ENCODE data around the gene MGAT4B.
A peak's percentile ranks its signal among the peaks of the same experiment; 100 is the strongest.

DNA sequence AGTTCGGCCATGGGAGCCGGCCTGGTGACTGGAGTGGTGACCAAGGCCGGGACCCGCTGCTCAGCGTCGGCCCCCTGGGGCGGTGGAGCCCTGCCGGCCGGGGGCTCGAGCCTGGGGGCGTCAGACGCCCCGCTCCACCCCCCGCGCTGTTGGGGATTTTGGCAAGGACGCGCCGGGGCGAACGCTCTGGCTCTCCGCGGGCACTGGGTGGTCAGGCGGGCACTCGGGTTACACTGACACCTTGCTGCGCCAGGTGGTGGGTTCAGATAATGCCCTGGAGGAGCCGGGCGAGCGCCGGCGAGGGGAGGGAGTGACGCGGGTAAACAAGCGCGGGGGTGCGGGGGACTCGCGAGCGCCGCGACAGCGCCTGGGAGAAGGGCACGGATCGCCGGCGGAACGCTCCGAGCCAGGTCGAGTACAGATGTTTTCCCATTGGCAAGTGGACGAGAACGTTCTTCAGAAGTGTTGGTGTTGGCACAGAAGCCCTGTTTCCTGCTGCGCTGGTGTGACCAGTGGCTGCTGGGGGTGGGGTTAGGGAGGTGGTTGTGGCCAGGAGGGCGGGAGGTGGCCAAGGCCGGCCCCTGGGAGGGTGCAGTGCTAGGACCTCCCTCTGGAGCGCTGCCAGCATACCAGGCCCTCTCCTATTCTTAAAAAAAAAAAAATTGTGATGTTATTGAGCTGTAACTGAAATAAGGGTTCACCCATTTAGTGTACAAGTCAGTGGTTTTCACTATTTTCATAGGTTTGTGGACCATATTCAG is 14.8 kb upstream of the MGAT4B start:
- TF ChIP-seq POLR2A (IDR thresholded peaks at IDR 0.05; ENCODE audit: borderline replicate concordance, extremely low read depth, insufficient read depth, insufficient read length) (peak; percentile 65), ZNF274 (IDR thresholded peaks at IDR 0.05; ENCODE audit: low read depth, low read length) (no peak), EZH2 (IDR thresholded peaks at IDR 0.05) (no peak)
- TF ChIP-seq, protein P1, sequence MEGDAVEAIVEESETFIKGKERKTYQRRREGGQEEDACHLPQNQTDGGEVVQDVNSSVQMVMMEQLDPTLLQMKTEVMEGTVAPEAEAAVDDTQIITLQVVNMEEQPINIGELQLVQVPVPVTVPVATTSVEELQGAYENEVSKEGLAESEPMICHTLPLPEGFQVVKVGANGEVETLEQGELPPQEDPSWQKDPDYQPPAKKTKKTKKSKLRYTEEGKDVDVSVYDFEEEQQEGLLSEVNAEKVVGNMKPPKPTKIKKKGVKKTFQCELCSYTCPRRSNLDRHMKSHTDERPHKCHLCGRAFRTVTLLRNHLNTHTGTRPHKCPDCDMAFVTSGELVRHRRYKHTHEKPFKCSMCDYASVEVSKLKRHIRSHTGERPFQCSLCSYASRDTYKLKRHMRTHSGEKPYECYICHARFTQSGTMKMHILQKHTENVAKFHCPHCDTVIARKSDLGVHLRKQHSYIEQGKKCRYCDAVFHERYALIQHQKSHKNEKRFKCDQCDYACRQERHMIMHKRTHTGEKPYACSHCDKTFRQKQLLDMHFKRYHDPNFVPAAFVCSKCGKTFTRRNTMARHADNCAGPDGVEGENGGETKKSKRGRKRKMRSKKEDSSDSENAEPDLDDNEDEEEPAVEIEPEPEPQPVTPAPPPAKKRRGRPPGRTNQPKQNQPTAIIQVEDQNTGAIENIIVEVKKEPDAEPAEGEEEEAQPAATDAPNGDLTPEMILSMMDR (IDR thresholded peaks at IDR 0.05 in 2 of 3, conservative IDR thresholded peaks at IDR 0.05 in 1 of 3; ENCODE audit: borderline replicate concordance in 1 of 3, insufficient read depth in 1 of 3, low read depth in 2 of 3, low read length in 2 of 3): no peak

All from HCT116 (cell line).